Measurements from ENCODE around the gene CUEDC2.
A peak's percentile ranks its signal among the peaks of the same experiment; 100 is the strongest.
"Not testable (repeated sequence)": the region's sequence is repeated elsewhere in the genome, so short reads cannot be mapped to it uniquely, and the experiment has no call there.

CUEDC2 gene

DNA sequence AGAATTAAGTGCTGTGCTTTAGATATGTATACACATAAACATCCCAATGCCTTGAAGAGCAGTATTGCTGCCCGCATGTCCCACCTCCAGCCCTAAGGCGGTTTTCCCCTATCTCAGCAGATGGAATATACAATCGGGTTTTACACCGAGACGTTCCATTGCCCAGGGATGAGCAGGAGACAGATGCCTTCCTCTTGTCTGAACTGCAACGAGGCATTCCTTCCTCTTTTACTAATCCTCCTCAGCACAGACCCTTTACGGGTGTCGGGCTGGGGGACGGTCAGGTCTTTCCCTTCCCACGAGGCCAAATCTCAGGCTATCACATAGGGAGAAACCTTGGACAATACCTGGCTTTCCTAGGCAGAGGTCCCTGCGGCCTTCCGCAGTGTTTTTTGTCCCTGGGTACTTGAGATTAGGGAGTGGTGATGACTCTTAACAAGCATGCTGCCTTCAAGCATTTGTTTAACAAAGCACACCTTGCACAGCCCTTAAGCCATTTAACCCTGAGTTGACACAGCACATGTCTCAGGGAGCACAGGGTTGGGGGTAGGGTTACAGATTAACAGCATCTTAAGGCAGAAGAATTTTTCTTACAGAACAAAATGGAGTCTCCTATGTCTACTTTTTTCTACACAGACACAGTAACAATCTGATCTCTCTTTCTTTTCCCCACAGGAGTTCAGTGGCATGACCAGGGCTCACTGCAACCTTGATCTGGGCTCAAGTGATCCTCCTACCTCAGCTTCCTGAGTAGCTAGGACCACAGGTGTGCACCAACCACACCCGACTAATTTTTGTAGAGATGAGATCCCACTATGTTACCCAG is 22.5 kb upstream of the CUEDC2 start:
- not testable (repeated sequence) for DNase-seq (ENCODE audit: low spot score)

DNA sequence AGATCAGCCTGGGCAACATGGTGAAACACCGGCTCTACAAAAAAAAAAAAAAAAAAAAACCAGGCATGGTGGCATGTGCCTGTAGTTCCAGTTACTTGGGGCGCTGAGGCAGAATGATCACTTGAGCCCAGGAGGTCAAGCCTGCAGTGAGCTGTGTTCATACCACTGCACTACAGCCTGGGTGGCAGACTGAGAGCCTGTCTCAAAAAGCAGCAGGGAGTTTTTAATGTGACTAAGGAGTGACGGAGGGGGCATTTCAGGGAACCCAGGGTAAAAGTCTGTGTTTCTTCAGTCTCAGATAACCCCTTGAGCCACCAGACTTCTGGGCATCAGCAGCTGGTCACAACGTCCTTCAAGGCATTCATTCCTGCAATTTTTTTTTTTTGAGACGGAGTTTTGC is 21.1 kb upstream of the CUEDC2 start:
- no peak for DNase-seq (ENCODE audit: low spot score)

DNA sequence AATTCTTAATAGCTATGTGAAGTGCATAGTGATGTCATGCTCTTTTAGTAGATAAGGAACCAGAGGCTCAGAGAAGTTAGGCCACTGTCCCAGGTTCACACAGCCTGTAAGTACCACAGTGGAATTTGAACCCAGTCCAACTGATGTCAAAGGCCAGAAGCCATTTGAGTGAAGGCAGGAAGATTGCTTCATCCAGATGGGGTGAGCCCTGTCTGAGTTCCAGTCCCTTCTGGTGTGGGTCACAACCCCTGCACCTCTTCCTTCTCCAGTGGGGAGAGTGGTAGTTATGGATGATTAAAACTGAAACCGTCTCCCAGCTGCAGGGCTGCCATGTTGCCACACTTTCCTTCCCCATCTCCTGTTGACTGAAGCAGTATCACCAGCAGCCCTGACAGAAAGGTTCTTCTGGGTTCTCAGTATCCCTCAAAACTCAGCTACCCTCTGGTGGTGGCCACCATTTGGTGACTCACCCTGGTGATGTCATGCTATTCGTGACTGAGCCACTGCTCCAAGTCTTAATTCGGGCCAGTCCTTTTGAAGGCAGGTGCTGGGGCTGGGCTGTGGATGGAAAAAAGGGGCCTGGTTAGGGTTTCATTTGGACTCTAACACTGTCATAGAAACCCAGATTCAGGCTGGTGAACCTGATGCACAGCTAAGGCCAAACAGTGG is 20.4 kb upstream of the CUEDC2 start:
- no peak for DNase-seq (ENCODE audit: low spot score)

DNA sequence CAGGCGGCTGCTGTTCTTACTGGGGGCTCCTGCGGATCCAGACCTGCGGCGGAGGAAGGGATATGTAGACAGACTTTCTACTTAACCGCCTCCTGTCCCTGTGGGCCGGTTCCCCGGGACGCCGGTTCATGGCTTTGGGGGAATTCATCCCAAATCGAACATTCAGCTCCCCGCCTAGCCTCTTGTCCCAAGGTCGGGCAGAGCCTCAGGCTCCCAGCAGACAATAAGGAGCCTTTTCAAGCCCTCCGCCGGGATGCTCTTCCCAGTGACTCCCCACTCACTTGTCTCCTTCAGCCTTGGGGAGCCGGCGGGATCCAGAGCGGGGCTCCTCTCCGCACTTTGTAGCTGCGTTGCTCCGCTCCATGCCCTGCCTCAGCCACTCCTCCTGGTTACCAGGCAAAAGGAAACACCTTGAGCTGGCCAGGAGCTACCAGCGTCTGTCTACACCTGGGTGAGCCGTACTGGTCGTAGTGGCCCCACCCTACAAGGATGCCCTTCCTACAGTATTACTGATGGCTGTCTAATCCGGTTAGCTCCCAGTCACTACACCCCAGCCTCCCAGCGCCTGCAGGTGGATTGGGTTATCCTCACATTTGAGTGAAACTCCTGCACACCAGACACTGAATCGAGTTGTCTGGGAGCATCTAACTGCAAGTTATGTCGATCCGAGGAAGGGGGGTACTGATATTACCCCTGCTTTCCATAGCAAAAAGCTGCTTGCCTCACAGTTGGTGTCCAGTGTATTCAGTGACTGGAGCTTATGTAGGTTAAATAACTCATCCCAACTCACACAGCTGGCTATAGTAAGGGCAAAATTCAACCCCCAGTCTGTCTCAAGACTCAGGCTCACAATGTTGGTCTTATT is 19.0 kb upstream of the CUEDC2 start, which contains the start of gene C10orf95:
C10orf95 (minus strand) TSS at position 439 of the 865 bp plus-strand sequence. CDS start 450 bp downstream, outside the sequence.
- DNase-seq (ENCODE audit: low spot score): no peak

DNA sequence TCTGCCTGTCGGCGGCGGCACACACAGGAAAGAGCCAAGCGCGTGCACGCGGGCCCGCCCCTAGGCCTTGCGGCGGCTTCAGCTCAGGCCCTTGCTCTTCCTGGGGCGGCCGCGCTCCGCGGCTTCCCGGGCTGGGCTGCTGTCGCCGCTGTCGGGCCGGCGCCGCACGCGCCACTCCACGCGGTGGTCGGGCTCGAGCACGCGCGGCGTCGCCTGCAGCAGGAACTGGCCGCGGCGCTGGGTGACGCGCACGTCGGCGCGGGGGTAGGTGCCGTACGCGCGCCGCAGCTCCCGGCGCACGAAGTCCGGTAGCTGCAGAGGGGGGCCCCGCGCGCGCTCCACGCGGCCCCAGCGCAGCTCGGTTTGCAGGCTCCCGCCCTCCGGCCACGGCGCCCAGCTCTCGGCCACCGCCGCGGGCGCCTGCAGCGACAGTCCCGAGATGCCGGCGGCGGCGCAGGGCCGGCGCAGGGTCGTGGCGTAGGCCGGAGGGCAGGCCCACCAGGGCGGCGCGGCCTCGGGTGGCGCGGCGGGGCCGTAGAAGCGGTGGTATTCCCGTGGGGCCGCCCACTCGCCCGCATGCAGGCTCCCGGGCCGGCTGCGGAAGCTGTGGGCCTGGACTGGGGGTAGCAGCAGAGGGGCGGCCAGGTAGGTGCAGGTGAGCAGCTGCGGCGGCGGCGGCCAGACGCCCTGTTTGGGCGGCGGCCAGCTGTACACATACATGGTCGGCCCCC is 18.2 kb upstream of the CUEDC2 start:
- peak; percentile 88 for DNase-seq (ENCODE audit: low spot score)

DNA sequence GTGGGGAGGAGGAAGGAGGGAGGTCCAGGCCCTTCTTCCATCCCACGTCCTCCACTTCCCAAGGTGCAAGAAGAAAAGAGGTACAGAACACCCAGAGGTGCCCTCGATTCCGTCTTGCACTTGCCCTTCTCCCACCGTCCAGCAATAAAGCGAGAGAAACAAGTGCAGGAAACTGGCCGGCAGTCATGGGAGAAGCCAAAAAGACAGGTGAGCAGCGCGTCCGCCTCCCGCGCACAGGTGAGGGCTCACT is 17.7 kb upstream of the CUEDC2 start:
- DNase-seq (ENCODE audit: low spot score): no peak

DNA sequence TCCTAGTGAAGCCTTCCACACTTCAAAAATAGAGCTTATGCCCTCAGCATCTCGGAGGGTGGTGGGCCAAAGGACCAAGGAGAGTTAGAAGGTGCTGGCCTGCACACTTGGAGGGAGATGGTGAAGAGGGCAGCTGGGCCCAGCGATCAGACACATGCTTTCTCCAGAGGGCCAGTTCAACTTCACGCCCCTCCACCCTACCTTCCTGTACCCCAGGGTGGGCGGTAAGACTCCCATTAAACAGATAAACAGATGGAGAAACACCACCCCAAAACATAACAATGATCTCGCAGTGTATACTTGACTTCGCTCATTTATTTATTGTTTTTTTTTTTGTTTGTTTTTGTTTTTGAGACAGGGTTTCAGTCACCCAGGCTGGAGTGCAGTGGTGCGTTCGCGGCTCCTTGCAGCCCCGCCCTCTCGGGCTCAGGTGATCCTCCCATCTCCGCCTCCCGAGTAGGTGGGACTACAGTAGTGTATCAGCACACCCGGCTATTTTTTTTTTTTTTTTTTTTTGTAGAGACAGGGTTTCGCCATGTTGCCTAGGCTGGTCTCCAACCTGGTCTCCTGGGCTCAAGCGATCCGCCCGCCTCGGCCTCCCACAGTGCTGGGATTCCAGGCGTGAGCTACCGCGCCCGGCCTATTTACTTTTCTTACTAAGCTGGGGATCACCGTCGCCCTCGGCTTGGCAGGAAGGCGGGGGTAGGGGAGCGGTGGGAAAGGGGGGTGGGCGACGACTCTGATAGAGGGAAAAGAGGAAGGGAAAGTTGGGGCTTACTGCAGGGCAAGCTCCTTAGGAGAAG is 17.1 kb upstream of the CUEDC2 start:
- DNase-seq (ENCODE audit: low spot score): no peak

DNA sequence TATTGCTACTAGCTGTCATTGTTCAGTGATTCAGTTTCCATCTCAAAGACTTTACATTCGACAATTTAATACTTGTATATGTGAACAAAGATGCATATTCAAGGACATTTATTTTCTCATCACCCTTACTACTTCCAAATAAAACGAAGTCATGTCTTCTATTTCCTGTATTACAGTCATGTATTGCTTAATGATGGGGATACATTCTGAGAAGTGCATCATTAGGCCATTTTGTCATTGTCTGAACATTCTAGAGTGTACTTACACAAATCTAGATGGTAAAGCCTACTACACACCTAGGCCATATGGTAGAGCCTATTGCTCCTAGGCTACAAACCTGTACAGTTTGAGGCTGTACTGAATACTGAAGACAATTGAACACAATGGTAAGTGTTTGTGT is 12.5 kb upstream of the CUEDC2 start:
- no peak for DNase-seq (ENCODE audit: low spot score)

DNA sequence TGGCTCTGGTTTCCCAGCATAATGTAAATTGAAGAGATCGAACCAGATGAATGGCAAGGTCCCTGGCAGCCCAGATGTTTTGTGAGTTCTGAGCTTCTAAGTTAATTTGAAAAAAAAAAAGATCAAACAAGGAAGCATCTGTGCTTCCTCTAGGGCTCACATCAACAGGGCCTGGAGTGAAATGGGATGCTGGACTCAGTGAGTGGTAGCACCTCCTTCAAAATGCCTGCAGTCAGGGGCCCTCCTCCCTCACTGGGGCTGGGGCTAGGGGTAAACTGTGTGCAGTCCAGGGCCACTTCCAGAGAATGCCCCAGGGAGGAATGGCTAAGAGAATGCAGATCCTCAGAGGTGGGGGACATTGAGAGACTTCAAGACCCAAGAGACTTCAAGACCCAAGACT is 6.0 kb upstream of the CUEDC2 start:
- DNase-seq (ENCODE audit: low spot score): no peak

DNA sequence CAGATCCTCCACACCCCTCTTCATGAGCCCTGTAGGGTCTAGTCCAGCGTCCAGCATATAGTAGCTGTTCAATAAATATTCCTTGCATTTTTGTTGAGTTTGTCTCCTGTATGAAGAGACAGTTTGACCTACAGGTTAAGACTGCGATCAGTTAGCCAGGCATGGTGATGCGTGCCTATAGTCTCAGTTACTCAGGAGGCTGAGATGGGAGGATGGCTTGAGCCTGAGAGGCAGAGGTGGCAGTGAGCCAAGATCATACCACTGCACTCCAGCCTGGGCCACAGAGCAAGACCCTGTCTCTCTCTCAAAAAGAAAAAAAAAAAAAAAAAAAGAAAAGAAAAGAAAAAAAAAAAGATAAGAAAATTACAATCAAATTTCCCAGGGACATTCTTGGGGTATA is 5.1 kb upstream of the CUEDC2 start:
- no peak for DNase-seq (ENCODE audit: low spot score)

DNA sequence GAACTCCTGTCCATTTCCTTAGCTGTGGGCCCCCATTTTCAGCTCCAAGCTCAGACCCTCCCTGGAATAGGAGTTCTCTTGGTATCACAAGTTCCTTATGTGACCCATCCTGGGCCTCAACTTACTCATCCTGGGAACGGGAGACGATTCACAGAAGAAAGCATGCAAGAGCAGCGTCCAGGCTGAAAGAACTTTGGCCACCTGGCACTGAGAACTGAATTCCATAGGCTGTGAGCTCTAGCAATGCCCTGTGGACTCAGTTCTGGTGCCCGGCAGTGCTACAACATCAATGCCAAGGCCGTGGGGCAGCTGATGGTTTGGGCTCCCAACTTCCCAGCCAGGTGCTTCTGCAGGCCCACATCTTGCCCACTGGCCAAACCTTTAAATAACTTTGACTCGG is 3.9 kb upstream of the CUEDC2 start:
- no peak for DNase-seq (ENCODE audit: low spot score)

DNA sequence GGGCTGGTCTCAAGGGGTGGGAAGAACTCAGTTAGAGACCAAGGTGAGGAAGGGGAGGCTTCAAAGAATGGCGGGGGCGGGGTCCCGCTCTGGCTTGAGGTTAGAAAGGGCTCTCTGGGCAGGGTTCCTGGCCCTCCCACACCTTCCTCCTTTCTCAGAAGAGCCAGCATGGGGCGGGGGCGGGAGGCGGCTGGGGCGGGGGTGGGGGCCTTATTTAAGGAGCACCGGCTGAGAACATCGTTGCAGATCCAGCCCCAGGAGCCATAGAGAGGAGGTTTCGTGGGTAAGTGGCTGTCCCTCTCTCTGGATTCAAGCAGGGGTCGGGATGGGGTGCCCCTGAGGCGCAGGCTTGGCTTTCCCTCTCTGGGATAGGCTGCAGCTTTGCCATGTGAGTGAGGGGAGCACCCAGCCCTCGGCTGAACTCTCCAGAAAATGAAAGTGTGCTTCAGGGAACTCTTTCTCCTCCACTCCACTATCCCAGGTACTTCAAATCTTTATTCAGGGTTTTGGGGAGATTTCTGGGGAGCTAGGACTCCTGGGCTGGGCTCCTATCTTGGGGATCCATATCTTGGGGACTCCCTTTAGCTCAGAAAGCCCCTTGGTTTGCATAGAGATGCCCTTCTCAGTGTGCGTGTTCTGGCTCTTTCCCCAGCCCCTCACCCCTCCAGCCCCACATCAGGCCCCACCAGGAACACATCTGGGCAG is 3.3 kb upstream of the CUEDC2 start:
- no peak for DNase-seq (ENCODE audit: low spot score)

DNA sequence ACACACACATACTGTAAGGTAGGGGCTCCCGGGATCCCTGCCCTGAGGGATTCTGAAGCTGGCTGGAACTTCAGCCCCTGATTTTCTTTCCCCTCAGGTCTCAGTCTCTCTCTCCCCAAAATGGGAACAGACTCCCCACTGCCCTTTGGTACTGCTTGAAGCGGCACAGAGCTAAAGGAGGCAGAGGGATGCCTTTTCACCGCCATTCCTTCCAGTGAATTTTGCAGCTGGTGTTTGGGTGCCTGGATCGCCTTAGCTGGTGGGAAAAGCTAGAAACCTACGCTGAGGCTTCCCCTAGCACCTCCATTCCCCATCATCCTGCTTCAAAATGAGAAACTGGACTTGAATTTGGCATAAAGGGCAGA is 2.7 kb upstream of the CUEDC2 start:
- DNase-seq (ENCODE audit: low spot score): no peak

DNA sequence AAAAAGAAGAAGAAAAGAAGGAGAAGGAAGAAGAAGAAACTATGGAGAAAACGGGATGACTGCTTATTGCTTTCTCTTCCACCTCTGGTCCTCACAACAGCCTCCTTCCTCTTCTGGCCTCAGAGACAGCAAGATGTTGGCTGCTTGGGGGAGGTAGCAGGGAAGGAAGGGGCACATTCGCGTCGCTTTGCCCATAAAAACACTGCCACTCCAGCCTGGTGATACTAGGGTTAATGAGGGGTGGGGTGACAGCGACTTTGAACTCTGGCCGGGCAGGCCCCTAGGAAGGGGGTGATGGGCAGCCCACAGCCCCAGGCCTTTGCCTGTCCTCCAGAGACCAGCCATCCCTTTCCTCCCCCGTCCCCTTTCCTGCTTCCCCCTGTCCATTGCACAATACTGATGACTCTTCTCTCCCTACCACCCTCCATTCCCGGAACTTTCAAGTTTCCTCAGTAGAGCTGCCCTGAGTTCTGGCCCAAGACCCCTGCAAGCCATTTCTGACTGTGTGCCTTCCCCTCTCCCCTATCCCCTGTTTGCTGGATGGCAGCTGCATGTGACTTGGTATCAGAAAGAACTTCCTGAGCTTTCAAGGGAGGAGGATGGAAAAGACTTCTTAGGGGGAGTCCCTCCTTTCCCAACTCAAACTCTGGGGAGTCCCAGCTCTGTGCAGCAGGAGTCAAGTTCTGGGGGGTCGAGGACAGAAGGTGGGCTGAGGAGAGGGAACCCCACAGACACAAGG is 2.2 kb upstream of the CUEDC2 start:
- no peak for DNase-seq (ENCODE audit: low spot score)

DNA sequence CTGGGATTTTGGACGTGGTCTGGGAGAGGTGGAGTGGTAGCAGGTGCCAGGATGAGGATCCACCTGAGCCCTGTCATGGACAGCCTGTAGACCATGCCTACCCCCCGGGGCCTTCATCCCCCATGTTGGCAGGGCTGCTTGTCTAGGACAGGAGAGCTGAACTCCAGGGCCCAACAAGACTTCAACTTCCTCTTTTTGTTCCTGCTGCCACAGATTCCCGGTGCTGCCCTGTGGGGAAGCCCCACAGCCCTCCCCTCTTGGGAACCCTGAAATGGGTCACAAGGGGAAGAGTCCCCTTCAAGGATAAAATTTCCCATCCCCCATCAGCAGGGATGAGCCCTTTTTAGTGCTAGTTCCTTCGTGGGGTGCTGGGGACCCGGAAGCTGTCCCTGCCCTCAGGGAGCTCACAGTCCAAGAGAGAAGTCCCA is 1.3 kb upstream of the CUEDC2 start:
- DNase-seq (ENCODE audit: low spot score): no peak

DNA sequence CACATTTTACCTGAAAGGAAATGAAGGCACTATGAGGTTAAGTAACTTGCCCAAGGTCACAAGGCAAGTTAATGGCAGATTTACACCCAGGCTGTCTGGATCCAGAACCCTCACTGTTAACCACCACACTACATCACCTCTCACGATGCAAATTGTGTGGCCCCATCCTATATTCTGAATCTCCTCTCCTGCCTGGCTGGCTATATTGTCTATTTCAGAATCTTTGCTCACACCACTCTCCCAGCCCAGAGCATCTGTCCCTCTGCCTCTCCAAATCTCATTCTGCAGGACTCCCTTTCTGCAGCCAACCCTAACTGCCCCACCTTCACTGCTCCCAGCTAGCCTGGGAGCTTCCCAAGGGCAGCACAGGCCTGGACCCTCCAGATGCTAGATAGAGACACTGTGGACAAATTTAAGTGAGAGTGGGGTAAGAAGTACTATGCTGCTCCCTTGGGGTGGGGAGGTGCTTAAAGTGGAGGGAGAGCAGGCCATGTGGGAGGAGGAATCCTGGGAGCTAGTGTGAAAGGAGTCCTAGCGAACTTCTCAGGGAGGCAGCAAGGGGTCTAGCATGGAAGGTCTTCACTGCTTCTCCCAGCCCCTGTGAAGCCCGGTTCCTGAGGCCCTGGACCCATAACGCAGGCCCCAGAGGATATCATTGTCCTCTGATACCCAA is 786 bp downstream of the CUEDC2 start:
- no peak for DNase-seq (ENCODE audit: low spot score)

DNA sequence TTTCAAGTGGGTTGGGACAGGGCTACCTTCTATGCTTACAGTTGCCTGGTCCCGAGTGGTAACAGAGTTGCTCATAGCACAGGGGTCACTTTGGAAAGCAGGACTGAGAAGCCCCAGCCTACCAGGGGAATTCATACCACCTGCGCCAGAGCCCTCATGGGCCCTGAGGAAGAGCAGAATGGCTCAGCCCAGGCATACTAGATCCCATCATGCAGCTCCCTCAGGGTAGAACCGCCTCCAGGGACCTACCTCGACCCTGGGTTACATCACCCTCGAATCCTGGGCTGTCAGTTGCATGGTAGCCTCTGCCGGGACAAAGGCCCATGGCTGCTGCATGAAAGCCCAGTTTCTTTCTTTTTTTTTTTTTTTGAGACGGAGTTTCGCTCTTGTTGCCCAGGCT is 2.9 kb downstream of the CUEDC2 start:
- no peak for DNase-seq (ENCODE audit: low spot score)

DNA sequence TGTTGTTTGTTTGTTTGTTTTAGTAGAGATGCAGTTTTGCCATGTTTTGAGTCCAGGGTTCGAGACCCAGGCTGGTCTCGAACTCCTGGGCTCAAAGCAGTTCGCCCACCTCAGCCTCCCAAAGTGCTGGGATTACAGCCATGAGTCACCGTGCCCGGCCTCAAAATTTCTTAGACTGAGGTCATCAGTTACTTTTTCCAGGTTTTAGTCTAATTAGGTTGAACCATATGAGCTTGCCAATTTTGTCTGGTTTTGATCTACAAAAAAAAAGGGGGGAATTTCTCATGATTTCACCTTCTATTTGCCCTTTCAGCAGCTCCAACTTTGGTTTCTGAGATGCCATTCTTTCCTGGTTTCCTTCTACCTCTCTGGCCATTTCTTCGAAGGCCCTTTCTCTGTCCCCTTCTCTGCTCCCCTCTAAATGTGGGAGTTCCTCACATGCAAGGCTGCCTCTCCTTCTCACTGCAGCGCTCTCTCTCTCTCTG is 5.5 kb downstream of the CUEDC2 start:
- no peak for DNase-seq (ENCODE audit: low spot score)

DNA sequence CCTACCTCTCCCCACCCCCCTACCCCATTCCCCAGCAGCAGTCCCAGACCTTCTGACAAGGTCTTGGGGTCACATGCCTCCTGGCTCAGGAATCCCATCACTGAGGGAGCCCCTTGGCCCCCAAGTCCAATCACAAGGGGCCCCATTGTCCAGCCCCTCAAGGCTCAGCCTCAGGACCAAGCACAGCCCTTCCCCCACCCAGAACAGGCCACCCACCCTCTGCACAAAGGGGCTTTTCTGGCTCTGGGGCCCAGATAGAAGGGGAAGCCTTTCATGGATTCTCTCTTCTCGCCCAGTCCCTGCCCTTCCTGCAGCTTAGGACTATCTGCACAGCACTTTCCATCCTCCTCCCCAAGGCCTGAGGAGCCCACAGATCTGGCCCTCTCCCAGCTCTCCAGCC is 6.9 kb downstream of the CUEDC2 start:
- no peak for DNase-seq (ENCODE audit: low spot score)
